ENCODE results near the gene PDK2.

PDK2 gene

GRCh38 chr17:50094753-50095619, at the start of gene PDK2:
Gene PDK2, plus strand, starts transcription at chr17:50095351. Its CDS starts 85 bp downstream, at chr17:50095436.
- peak; percentile 98 for DNase-seq (ENCODE audit: low spot score)

GRCh38 chr17:50046179-50046578, 49.0 kb upstream of the PDK2 start:
- no peak for DNase-seq (ENCODE audit: low spot score)

GRCh38 chr17:50046667-50047066, 48.5 kb upstream of the PDK2 start:
- DNase-seq (ENCODE audit: low spot score): no peak

GRCh38 chr17:50047083-50047482, 48.1 kb upstream of the PDK2 start:
- DNase-seq (ENCODE audit: low spot score): no peak

GRCh38 chr17:50047488-50048126, 47.5 kb upstream of the PDK2 start:
- peak; percentile 65 for DNase-seq (ENCODE audit: low spot score)

- no peak for DNase-seq (ENCODE audit: low spot score)
Measured at GRCh38 chr17:50048146-50048720, 46.9 kb upstream of the PDK2 start.

- no peak for DNase-seq (ENCODE audit: low spot score)
Measured at GRCh38 chr17:50048988-50049387, 46.2 kb upstream of the PDK2 start.

GRCh38 chr17:50049636-50050035, 45.5 kb upstream of the PDK2 start:
- no peak for DNase-seq (ENCODE audit: low spot score)

GRCh38 chr17:50050431-50051032, 44.6 kb upstream of the PDK2 start:
- no peak for DNase-seq (ENCODE audit: low spot score)

- peak; percentile 67 for DNase-seq (ENCODE audit: low spot score)
Measured at GRCh38 chr17:50051082-50051576, 44.0 kb upstream of the PDK2 start.

GRCh38 chr17:50051606-50052005, 43.5 kb upstream of the PDK2 start:
- DNase-seq (ENCODE audit: low spot score): no peak

- no peak for DNase-seq (ENCODE audit: low spot score)
Measured at GRCh38 chr17:50052241-50052796, 42.8 kb upstream of the PDK2 start.

GRCh38 chr17:50052822-50053653, 42.1 kb upstream of the PDK2 start:
- no peak for DNase-seq (ENCODE audit: low spot score)

- no peak for DNase-seq (ENCODE audit: low spot score)
Measured at GRCh38 chr17:50053654-50053960, 41.5 kb upstream of the PDK2 start.

GRCh38 chr17:50055055-50055425, 40.1 kb upstream of the PDK2 start:
- peak; percentile 39 for DNase-seq (ENCODE audit: low spot score)

- DNase-seq (ENCODE audit: low spot score): peak; percentile 88
Measured at GRCh38 chr17:50055426-50056216, 39.5 kb upstream of the PDK2 start, which contains the start of gene ITGA3. Gene ITGA3, plus strand, starts transcription at chr17:50056110. Its CDS starts 330 bp downstream, at chr17:50056440.

- peak; percentile 63 for DNase-seq (ENCODE audit: low spot score)
Measured at GRCh38 chr17:50056217-50056960, 38.8 kb upstream of the PDK2 start.

GRCh38 chr17:50056961-50057330, 38.2 kb upstream of the PDK2 start:
- peak; percentile 68 for DNase-seq (ENCODE audit: low spot score)

GRCh38 chr17:50057521-50057991, 37.6 kb upstream of the PDK2 start:
- DNase-seq (ENCODE audit: low spot score): no peak

Measured in GM03348 (cell line).